H1 (cell line): ENCODE results near the gene NLRX1. TPM values are rescaled to one million over a fixed set of nuclear protein-coding genes. Genes with fewer than 3 reads are reported as not detected.

Experiments used
- CTCF ChIA-PET: fragments of 300-600 bp; sonication (Branson Sonifier 250); formaldehyde crosslinking; loops from one replicate; lab custom pipeline; 2021; ENCODE audit not compliant: partially characterized antibody; lab: Charles Lee
- POLR2A ChIA-PET: fragments of 300-600 bp; sonication (Branson Sonifier 250); formaldehyde crosslinking; loops from one replicate; lab custom pipeline; 2021; ENCODE audit warnings: inconsistent platforms; ENCODE audit not compliant: partially characterized antibody; lab: Charles Lee
- DNase-seq, 2 experiments: peaks; one replicate each; pipeline versions ENCODE4 v3.0.0 to v3.0.0-alpha.2; 2010 to 2022; ENCODE audit warnings: low spot score in 2 of 2, low read depth in 1 of 2, mixed read lengths in 1 of 2
- FAIRE-seq: peaks from 2 replicates; lab custom pipeline; 2011; peaks lifted over from hg19 to GRCh38; lab: Jason Lieb, UNC
- H2AFZ ChIP-seq: 2 replicates; pipeline ENCODE4 v1.8.1; 2012; ENCODE audit warnings: low read length, inconsistent platforms
- H2AK5ac ChIP-seq: 2 replicates; pipeline ENCODE4 v1.6.1; 2013; ENCODE audit warnings: low read depth, low read length
- H2BK120ac ChIP-seq: replicated peaks from 2 replicates; pipeline ENCODE3; 2013; ENCODE audit warnings: low read depth, low read length, inconsistent platforms
- H2BK12ac ChIP-seq: 2 replicates; pipeline ENCODE4 v1.6.1; 2013; ENCODE audit warnings: low read depth, low read length
- H2BK15ac ChIP-seq: 2 replicates; pipeline ENCODE4 v1.6.1; 2013; ENCODE audit warnings: low read length
- H2BK20ac ChIP-seq: 2 replicates; pipeline ENCODE4 v1.6.1; 2013; ENCODE audit warnings: low read length
- H2BK5ac ChIP-seq: 2 replicates; pipeline ENCODE4 v1.6.1; 2013; ENCODE audit warnings: low read depth, low read length
- H3K14ac ChIP-seq: 2 replicates; pipeline ENCODE4 v1.6.1; 2013; ENCODE audit warnings: inconsistent platforms; ENCODE audit not compliant: insufficient read length
- H3K18ac ChIP-seq: 2 replicates; pipeline ENCODE4 v1.6.1; 2013; ENCODE audit warnings: low read length; ENCODE audit errors: extremely low read depth
- H3K23ac ChIP-seq: 2 replicates; pipeline ENCODE4 v1.6.1; 2013; ENCODE audit warnings: inconsistent platforms; ENCODE audit not compliant: insufficient read length
- H3K23me2 ChIP-seq: 2 replicates; pipeline ENCODE4 v1.6.1; 2013; ENCODE audit warnings: low read depth, low read length
- H3K27ac ChIP-seq: 2 replicates; pipeline ENCODE4 v1.6.1; 2011; ENCODE audit warnings: low read depth, low read length, inconsistent platforms
- H3K27me3 ChIP-seq, 4 experiments: replicated peaks in 1 of 4; 1 replicate in 1 of 4; 2 replicates in 3 of 4; pipeline versions ENCODE4 v1.6.1 to v1.8.1; 2011 to 2013; ENCODE audit warnings: low read length in 3 of 4, mild to moderate bottlenecking in 3 of 4, inconsistent platforms in 2 of 4, mixed read lengths in 2 of 4, moderate library complexity in 1 of 4; ENCODE audit not compliant: control insufficient read depth in 3 of 4, insufficient read depth in 3 of 4; ENCODE audit errors: extremely low read depth in 1 of 4
- H3K36me3 ChIP-seq, 4 experiments: 2 replicates each; pipeline versions ENCODE4 v1.6.1 to v1.8.1; 2011 to 2013; ENCODE audit warnings: mild to moderate bottlenecking in 4 of 4, low read length in 3 of 4, moderate library complexity in 2 of 4, control low read depth in 1 of 4, inconsistent platforms in 1 of 4; ENCODE audit not compliant: insufficient read depth in 4 of 4, control insufficient read depth in 2 of 4
- H3K4ac ChIP-seq: replicated peaks from 2 replicates; pipeline ENCODE3; 2013; ENCODE audit warnings: low read length, low read depth, mixed read lengths, inconsistent platforms; ENCODE audit not compliant: insufficient read length
- H3K4me1 ChIP-seq, 4 experiments: replicated peaks in 1 of 4; 1 replicate in 1 of 4; 2 replicates in 3 of 4; pipeline versions ENCODE4 v1.6.1 to v1.8.1; 2011 to 2013; ENCODE audit warnings: low read length in 3 of 4, inconsistent platforms in 2 of 4, mixed read lengths in 1 of 4; ENCODE audit not compliant: insufficient read depth in 4 of 4, control insufficient read depth in 3 of 4
- H3K4me2 ChIP-seq, 2 experiments: 2 replicates each; pipeline versions ENCODE4 v1.6.1 to v1.8.1; 2011 to 2013; ENCODE audit warnings: low read depth in 2 of 2, low read length in 2 of 2, control low read depth in 1 of 2, inconsistent platforms in 1 of 2, mild to moderate bottlenecking in 1 of 2; ENCODE audit not compliant: insufficient read depth in 1 of 2
- H3K4me3 ChIP-seq, 4 experiments: fragments of 200-600, 300-600 bp in 1 of 4; sonication (generic), shearing (Covaris generic), sonication (Bioruptor Twin) in 1 of 4; 2 replicates each; pipeline versions ENCODE4 v1.5.1 to v1.8.1; 2011 to 2016; ENCODE audit warnings: low read length in 4 of 4, low read depth in 3 of 4, control low read depth in 2 of 4, inconsistent platforms in 2 of 4, mild to moderate bottlenecking in 2 of 4, mixed read lengths in 1 of 4, moderate library complexity in 1 of 4; ENCODE audit not compliant: insufficient read depth in 2 of 4; ENCODE audit errors: extremely low read depth in 1 of 4
- H3K56ac ChIP-seq: replicated peaks from 2 replicates; pipeline ENCODE3; 2013; ENCODE audit warnings: low read depth, mild to moderate bottlenecking, mixed read lengths, low read length, inconsistent platforms; ENCODE audit not compliant: insufficient read length
- H3K79me1 ChIP-seq: 2 replicates; pipeline ENCODE4 v1.6.1; 2013; ENCODE audit warnings: low read depth, low read length, control low read depth
- H3K79me2 ChIP-seq, 2 experiments: 2 replicates each; pipeline versions ENCODE4 v1.6.1 to v1.8.1; 2012 to 2013; ENCODE audit warnings: low read length in 2 of 2, mild to moderate bottlenecking in 2 of 2, inconsistent platforms in 1 of 2; ENCODE audit not compliant: insufficient read depth in 2 of 2, control insufficient read depth in 1 of 2
- H3K9ac ChIP-seq, 4 experiments: replicated peaks in 1 of 4; 1 replicate in 1 of 4; 2 replicates in 3 of 4; pipeline versions ENCODE4 v1.6.1 to v1.8.1; 2011 to 2013; ENCODE audit warnings: low read depth in 3 of 4, low read length in 3 of 4, control low read depth in 2 of 4, mild to moderate bottlenecking in 2 of 4, moderate library complexity in 2 of 4, inconsistent platforms in 1 of 4; ENCODE audit errors: extremely low read depth in 1 of 4
- H3K9me3 ChIP-seq, 2 experiments: 2 replicates each; pipeline versions ENCODE4 v1.6.1 to v1.8.1; 2012 to 2013; ENCODE audit warnings: mild to moderate bottlenecking in 2 of 2, moderate library complexity in 2 of 2, control low read depth in 1 of 2, inconsistent platforms in 1 of 2, low read depth in 1 of 2, low read length in 1 of 2, mixed read lengths in 1 of 2; ENCODE audit not compliant: insufficient read depth in 2 of 2
- H4K20me1 ChIP-seq, 2 experiments: replicated peaks in 1 of 2; 2 replicates each; pipeline versions ENCODE3 to v1.8.1; 2011 to 2013; ENCODE audit warnings: inconsistent platforms in 2 of 2, low read length in 2 of 2, mild to moderate bottlenecking in 1 of 2; ENCODE audit not compliant: insufficient read depth in 2 of 2, control insufficient read depth in 1 of 2
- H4K5ac ChIP-seq: 2 replicates; pipeline ENCODE4 v1.6.1; 2013; ENCODE audit warnings: low read length, low read depth, mixed read lengths, inconsistent platforms; ENCODE audit not compliant: insufficient read length
- H4K8ac ChIP-seq: 2 replicates; pipeline ENCODE4 v1.8.0; 2013; ENCODE audit warnings: mild to moderate bottlenecking, moderate library complexity, low read length, inconsistent platforms; ENCODE audit not compliant: insufficient read depth; ENCODE audit errors: extremely low read depth
- H4K91ac ChIP-seq: replicated peaks from 2 replicates; pipeline ENCODE3; 2013; ENCODE audit warnings: low read length, mixed read lengths, inconsistent platforms; ENCODE audit not compliant: insufficient read length
- BACH1 ChIP-seq: IDR thresholded peaks from 2 replicates; pipeline ENCODE4 v1.6.1; 2012; ENCODE audit warnings: low read length, improper control_type of control experiment
- CBX5 ChIP-seq: fragments of 300-800, 300-1000 bp; sonication (generic); IDR thresholded peaks from 2 replicates; pipeline ENCODE4 v1.7.1; 2016; ENCODE audit warnings: antibody characterized with exemption, low read length, low read depth
- CHD2 ChIP-seq: IDR thresholded peaks from 2 replicates; pipeline ENCODE4 v1.6.1; 2012; ENCODE audit warnings: low read length, improper control_type of control experiment
- EGR1 ChIP-seq: IDR thresholded peaks from 2 replicates; pipeline ENCODE4 v1.6.1; 2011; ENCODE audit warnings: low read depth, low read length, borderline replicate concordance
- KDM1A ChIP-seq: fragments of 200-600, 300-600 bp; sonication (generic); IDR thresholded peaks from 2 replicates; pipeline ENCODE4 v1.7.1; 2016; ENCODE audit warnings: mild to moderate bottlenecking, low read length, borderline replicate concordance
- KDM5A ChIP-seq: fragments of 200-600 bp; IDR thresholded peaks from 2 replicates; pipeline ENCODE4 v1.7.1; 2012; ENCODE audit warnings: mild to moderate bottlenecking, low read length, inconsistent platforms, mixed read lengths
- MAFK ChIP-seq: IDR thresholded peaks from 2 replicates; pipeline ENCODE4 v1.6.1; 2012; ENCODE audit warnings: low read depth, mild to moderate bottlenecking, improper control_type of control experiment, low read length
- POLR2A ChIP-seq, 2 experiments: IDR thresholded peaks; 1 replicate in 1 of 2; 2 replicates in 1 of 2; pipeline ENCODE4 v1.6.1; 2011; ENCODE audit warnings: low read depth in 2 of 2, low read length in 2 of 2, mild to moderate bottlenecking in 2 of 2; ENCODE audit errors: control extremely low read depth in 1 of 2
- RBBP5 ChIP-seq: IDR thresholded peaks from 2 replicates; pipeline ENCODE4 v1.7.1; 2012; ENCODE audit warnings: low read depth, mild to moderate bottlenecking, inconsistent platforms, low read length, moderate library complexity, borderline replicate concordance
- SAP30 ChIP-seq: fragments of 300-600 bp; sonication (generic); IDR thresholded peaks from 2 replicates; pipeline ENCODE4 v1.7.1; 2012; ENCODE audit warnings: low read length, moderate library complexity, mild to moderate bottlenecking, inconsistent platforms; ENCODE audit not compliant: insufficient read depth, insufficient replicate concordance
- SIN3A ChIP-seq, 2 experiments: IDR thresholded peaks in 1 of 2; conservative IDR thresholded peaks in 1 of 2; 2 replicates each; pipeline ENCODE4 v1.6.1; 2011 to 2012; ENCODE audit warnings: low read length in 2 of 2, improper control_type of control experiment in 1 of 2, low read depth in 1 of 2, mild to moderate bottlenecking in 1 of 2
- SIRT6 ChIP-seq: IDR thresholded peaks from one replicate; pipeline ENCODE4 v1.7.1; 2012; ENCODE audit warnings: low read length, inconsistent platforms
- SRF ChIP-seq: IDR thresholded peaks from 2 replicates; pipeline ENCODE4 v1.6.1; 2011; ENCODE audit warnings: mild to moderate bottlenecking, low read depth, low read length, moderate library complexity
- TAF7 ChIP-seq: optimal IDR thresholded peaks from 2 replicates; pipeline ENCODE3; 2011; ENCODE audit warnings: low read depth, mild to moderate bottlenecking, inconsistent platforms, low read length, moderate library complexity, borderline replicate concordance
- TCF12 ChIP-seq: IDR thresholded peaks from 2 replicates; pipeline ENCODE4 v1.6.1; 2011; ENCODE audit warnings: low read depth, mild to moderate bottlenecking, low read length
- TEAD4 ChIP-seq: IDR thresholded peaks from 2 replicates; pipeline ENCODE4 v1.6.1; 2012; ENCODE audit warnings: low read depth, low read length, inconsistent platforms, mixed read lengths
- WGBS, 2 experiments: shearing (Covaris generic) in 1 of 2; methylation state at CpG; one replicate each; pipeline versions ENCODE4 v1.1.6 to v1.1.7; 2013 to 2015; ENCODE audit warnings: low lambda C conversion rate in 2 of 2, mixed read lengths in 2 of 2, inconsistent platforms in 1 of 2, low coverage in 1 of 2, missing lambda C conversion rate in 1 of 2; ENCODE audit not compliant: insufficient replicate concordance in 2 of 2, insufficient coverage in 1 of 2, insufficient read length in 1 of 2; ENCODE audit errors: extremely low coverage in 1 of 2, missing lambda C conversion rate in 1 of 2; 5-methylcytosine and 5-hydroxymethylcytosine counted together
- polyA plus RNA-seq, 7 experiments: library from polyadenylated mRNA; depleted of rRNA in 3 of 7; stranded (reverse) in 5 of 7; unstranded in 2 of 7; fragments of >200 nt in 5 of 7; fragments of 200-250 nt in 2 of 7; gene quantifications; 1 replicate in 5 of 7; 2 replicates in 1 of 7; 4 replicates in 1 of 7; pipeline versions ENCODE4 v1.2.1 to v1.2.3, GENCODE V29; 2011 to 2013; ENCODE audit warnings: missing spikeins in 2 of 7, mixed read lengths in 2 of 7
- total RNA-seq: library from RNA; stranded (reverse); fragmentation: NEBNext Ultra II Directional; extraction: Animal tissue kit (Norgen Biotek cat#: 25700); gene quantifications from 2 replicates; pipeline ENCODE4 v1.2.1, GENCODE V29; 2021

The NLRX1 gene
- total and polyA plus RNA-seq, 2 of the 8 experiments (the other 6 are each of a cell fraction or from before 2014, with no cell fraction given): 13.2 to 18.6 TPM

GRCh38 chr11:119188887-119189286 lies 20.4 kb downstream of the NLRX1 start:
- Histone ChIP-seq H3K27ac (no peak overlapping the region), H2BK20ac (no peak overlapping the region), H4K20me1 (no peaks in the 10 kb centered on the region), H2BK120ac (no peak overlapping the region), H3K23me2 (no peaks in the 10 kb centered on the region), H3K23ac (no peak overlapping the region), H3K9ac (no peak overlapping the region), H3K56ac (no peak overlapping the region), H3K18ac (no peak overlapping the region), H2BK5ac (no peak overlapping the region), H2BK12ac (no peak overlapping the region), H2AFZ (no peak overlapping the region), H2AK5ac (no peak overlapping the region), H4K91ac (no peak overlapping the region), H4K5ac (no peak overlapping the region), H3K4me3 (no peak overlapping the region), H3K79me2 (no peaks in the 10 kb centered on the region), H3K4me1 (no peaks in the 10 kb centered on the region; a peak in 1 of 7 replicates), H3K4me2 (no peak overlapping the region), H3K9me3 (no peaks in the 10 kb centered on the region), H3K4ac (no peak overlapping the region), H3K14ac (no peak overlapping the region), H3K36me3 (no peaks in the 10 kb centered on the region), H2BK15ac (no peak overlapping the region), H4K8ac (no peak overlapping the region), H3K79me1 (no peaks in the 10 kb centered on the region), H3K27me3 (no peaks in the 10 kb centered on the region)
- no peak for DNase-seq
- CTCF ChIA-PET: interaction anchor here (0.9 to 20.1 kb wide), 6 partner anchors 13 to 149 kb away, joined by 3 to 367 read pairs (median 5); partner anchors contain the start of genes ABCG4 and NLRX1
- 93% methylated on average over 8 of the region's 8 CpGs; no CpG with 5 or more reads in 1 of the 2 experiments for WGBS, 2 experiments
- FAIRE-seq: no peak
- POLR2A ChIA-PET: interaction anchor here (1.2 to 1.7 kb wide), 3 partner anchors 7 to 95 kb away, joined by 3 to 4 read pairs (median 4); no protein-coding TSS in a partner anchor
- TF ChIP-seq KDM5A: no peak
- no peak for TF ChIP-seq CBX5
- no peak for TF ChIP-seq BACH1
- TF ChIP-seq SIRT6: no peak
- no peak for TF ChIP-seq CHD2
- no peak for TF ChIP-seq RBBP5
- no peak for TF ChIP-seq SRF
- TF ChIP-seq MAFK: no peak
- TF ChIP-seq TEAD4: no peak
- no peak for TF ChIP-seq EGR1
- TF ChIP-seq TCF12: no peak
- no peak for TF ChIP-seq POLR2A (IDR thresholded peaks at IDR 0.05; ENCODE audit: control extremely low read depth in 1 of 2, low read depth in 2 of 2, low read length in 2 of 2)
- no peak for TF ChIP-seq TAF7
- no peak for TF ChIP-seq KDM1A
- no peak for TF ChIP-seq SAP30
- no peak for TF ChIP-seq SIN3A (conservative IDR thresholded peaks at IDR 0.05 in 1 of 2, IDR thresholded peaks at IDR 0.05 in 1 of 2; ENCODE audit: low read depth in 1 of 2, low read length in 2 of 2)
